HPDE6-E6E7 (cell line): ENCODE measurements around the gene STMN3.
"Not testable (repeated sequence)": the region's sequence is repeated elsewhere in the genome, so short reads cannot be mapped to it uniquely, and the experiment has no call there.

Experiments
- DNase-seq: peaks from one replicate; pipeline ENCODE4 v3.0.0; 2011; ENCODE audit warnings: missing footprints; ENCODE audit errors: extremely low spot score

STMN3 gene

DNA sequence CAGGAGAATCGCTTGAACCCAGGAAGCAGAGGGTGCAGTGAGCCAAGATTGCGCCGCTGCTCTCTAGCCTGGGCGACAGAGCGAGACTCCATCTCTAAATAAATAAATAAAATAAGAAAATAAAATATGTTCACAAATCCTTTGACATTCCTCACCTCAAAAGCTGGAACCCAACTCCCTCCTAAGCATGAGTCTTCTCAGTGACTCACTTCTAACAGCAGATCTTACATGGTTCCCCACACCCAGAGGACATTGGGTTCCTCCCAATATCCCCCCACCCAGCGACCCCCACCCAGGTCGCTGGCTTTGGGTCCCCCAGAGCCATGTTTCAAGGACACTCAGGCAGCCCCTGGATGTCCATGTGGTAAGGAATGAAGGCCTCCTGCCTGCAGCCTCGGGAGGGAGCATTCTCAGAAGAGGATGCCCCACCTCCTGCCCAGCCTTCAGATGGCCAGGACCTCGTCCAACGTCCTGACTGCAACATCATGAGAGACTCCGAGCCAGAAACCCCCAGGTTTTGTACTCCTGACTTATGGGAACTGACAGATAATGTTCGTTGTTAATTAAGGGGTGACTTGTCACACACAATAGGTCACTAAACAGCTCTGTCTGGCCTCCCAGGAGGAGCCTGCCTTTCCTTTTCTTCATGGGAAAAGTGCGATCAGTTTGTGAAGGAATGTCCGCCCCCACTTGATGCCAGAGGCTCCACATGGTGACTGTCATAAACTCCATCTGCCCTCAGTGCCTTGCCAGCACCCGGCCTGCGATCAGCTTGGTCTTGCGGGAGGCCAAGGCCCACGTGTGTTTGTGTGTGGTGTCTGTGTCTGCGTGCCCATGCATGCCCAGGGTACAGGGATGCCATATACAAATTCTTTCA lies 16.2 kb downstream of the STMN3 start:
- no peak for DNase-seq

DNA sequence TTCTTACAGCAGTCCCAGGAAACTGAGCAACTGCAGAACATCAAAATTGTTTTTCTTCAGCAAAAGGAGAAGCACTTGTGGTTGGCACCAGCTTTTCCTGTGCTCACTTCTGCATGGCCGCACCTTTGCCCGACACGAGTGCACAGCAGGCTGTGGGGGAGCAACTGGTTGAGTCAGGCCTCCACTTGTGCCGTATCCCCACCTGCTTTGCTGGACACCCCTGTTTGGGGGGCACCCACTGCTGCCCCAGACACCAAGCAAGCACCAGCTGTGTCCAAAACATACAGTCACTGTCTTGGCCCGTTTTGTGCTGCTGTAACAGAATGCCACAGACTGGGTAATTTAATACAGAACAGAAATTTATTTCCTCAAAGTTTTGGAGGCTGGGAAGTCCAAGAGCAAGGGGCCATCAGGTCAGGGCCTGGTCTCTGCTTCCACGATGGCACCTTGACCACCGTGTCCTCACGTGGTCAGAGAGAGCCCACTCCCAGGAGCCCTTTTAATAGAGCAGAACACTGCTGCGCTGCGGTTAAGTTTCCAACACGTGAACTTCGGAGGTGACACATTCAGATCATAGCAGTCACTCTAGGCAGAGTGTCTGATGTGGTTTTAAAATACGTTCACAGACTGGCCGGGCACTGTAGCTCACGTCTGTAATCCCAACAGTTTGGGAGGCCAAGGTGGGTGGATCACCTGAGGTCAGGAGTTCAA lies 17.6 kb downstream of the STMN3 start:
- DNase-seq = no peak

DNA sequence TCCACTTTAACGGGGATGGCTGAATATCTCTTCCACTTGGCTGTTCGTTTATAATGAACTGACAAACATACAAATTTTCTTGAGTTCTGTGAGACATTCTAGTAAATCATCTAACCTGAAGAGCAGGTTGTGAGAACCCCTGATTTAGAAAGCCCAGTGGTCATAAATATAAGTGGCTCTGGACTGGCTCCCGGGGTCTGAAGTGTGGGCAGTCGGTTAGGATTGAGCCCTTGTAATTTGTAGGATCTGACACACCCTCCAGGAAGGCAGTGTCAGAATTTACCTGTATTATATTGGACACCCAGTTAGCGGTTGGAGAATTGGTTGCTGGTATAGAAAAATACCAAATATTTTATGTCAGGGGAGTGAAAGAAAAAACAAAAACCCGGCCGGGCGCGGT lies 19.5 kb downstream of the STMN3 start:
- DNase-seq = no peak

DNA sequence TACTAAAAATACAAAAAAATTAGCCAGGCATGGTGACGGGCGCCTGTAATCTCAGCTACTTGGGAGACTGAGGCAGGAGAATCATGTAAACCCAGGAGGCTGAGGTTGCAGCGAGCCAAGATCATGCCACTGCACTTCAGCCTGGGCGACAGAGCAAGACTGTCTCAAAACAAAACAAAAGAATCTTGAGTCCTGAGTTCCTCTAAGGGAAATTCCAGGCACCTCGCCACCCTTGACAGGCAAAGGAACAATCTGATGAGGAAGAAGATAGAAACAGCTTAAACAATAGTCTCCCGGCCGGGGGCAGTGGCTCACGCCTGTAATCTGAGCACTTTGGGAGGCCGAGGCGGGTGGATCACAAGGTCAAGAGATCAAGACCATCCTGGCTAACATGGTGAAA lies 21.8 kb downstream of the STMN3 start:
- not testable (repeated sequence) for DNase-seq

DNA sequence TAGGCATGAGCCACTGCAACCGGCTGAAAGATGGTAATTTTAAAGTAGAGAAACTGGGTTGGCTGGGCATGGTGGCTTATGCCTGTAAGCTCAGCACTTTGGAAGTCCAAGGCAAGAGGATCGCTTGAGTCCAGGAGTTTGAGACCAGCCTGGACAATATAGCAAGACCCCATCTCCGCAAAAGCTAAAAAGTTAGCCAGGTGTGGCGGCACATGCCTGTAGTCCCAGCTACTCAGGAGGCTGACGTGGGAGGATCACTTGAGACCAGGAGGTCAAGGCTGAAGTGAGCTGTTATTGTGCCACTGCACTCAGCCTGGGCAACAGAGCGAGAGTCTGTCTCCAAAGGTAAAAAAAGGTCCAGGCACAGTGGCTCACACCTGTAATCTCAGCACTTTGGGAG lies 22.3 kb downstream of the STMN3 start:
- DNase-seq = not testable (repeated sequence)

DNA sequence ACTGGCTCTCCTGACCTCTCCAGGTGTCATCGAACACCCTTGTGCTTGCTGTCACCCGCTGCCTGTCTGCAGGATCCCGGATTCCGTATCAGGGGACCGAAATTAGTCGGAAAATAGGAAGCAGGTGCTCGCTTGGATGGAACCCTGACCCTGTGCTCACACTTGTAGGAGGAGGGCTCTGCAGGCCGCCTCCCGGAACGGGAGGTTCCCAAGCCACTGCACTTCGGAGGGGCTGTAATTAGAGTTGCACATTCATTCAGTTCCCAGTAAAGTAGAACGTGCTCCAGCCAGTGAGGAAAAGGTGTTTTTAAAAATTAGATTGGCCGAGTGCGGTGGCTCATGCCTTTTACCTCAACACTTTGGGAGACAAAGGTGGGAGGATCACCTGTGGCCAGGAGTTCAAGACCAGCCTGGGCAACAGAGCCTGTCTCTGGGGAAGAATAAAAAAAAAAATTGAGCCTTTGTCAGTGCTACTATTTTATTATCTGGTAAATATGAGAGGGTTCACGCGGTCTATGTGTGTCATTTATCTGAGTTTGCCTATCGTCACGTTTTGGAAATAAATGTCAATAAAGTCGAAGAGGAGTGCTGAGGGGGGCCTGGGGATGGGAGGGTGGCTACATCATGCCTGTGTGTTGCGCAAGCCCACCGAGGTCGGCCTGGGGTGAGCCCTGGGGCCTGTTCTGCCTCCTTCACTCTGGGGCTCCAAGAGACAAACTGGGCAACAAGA lies 24.8 kb downstream of the STMN3 start:
- no peak for DNase-seq

DNA sequence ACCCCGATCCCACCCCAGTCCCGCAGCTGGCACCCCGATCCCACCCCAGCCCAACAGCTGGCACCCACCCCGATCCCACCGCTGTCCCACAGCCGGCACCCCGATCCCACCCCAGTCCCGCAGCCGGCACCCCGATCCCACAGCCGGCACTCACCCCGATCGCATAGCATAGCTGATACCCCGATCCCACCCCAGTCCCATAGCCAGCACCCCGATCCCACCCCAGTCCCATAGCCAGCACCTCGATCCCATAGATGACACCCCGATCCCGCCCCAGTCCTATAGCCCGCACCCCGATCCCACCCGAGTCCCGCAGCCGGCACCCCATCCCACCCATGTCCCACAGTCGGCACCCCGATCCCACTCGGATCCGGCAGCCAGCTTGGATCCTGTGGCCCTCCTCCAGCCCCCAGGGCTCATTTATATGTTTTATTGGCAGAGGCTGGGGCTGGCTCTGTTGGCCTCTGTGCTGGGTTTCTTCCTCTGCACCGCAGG lies 25.4 kb downstream of the STMN3 start:
- no peak for DNase-seq

DNA sequence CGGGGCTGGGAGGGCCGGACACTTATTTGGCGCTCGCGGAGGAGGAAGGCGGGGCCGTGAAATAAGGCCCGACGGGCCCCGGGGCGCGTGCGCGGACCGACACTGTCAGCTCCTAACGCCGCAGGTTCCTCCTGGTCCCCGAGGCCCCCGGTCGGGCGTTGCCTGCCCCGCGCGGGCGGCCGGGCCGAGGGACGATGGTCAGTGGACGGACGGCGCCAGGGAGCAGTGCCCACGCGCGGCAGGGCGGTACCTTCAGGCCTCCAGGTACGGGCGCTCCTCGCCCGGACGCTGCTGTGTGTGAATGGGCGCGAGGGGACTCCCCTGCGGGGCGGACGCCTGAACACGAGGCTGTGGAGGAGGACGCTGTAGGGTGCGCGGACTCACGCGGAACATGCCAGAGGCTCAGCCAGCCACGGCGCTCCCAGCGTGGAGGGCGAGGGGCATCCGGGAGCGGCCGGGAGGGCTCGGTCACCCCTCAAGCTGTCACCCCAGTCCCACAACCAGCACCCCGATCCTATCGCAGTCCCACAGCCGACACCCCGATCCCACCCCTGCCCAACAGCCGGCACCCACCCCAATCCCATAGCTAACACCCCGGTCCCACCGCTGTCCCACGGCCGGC lies 26.0 kb downstream of the STMN3 start:
- DNase-seq = peak; percentile 99

DNA sequence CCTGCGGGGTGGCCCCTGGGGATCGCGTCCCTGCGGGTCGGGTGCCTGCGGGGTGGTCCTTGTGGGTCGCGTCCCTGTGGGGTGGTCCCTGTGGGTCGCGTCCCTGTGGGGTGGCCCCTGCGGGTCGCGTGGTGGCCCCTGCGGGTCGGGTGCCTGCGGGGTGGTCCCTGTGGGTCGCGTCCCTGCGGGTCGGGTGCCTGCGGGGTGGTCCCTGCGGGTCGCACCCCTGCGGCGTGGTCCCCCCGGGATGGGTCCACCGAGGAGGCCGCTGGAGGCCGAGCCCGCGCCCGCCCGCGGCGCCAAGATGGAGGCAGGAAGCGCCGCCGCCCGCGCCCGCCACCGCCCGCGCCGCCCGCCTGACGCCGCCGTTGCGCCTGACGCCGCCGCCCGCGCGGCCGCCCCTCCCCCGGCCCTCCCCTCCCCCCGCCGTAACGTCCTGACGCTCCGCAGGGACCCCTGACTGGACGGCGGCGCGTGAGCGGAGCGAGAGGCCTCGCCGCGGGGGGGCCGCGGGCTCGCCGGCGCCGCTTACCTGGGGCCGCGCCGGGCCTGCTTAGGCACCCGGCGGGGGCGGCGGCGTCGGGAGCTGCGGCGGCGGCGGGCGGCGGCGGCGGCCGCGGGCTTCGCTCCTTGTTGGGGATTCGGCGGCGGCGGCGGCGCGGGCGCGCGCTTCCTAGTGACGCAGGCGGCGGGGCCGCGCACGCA lies 26.6 kb downstream of the STMN3 start, which contains the start of gene GMEB2:
TSS of gene GMEB2 (minus strand) at position 678 of the 705 bp plus-strand sequence. CDS start 7,704 bp downstream, outside the sequence.
- peak; percentile 63 for DNase-seq

DNA sequence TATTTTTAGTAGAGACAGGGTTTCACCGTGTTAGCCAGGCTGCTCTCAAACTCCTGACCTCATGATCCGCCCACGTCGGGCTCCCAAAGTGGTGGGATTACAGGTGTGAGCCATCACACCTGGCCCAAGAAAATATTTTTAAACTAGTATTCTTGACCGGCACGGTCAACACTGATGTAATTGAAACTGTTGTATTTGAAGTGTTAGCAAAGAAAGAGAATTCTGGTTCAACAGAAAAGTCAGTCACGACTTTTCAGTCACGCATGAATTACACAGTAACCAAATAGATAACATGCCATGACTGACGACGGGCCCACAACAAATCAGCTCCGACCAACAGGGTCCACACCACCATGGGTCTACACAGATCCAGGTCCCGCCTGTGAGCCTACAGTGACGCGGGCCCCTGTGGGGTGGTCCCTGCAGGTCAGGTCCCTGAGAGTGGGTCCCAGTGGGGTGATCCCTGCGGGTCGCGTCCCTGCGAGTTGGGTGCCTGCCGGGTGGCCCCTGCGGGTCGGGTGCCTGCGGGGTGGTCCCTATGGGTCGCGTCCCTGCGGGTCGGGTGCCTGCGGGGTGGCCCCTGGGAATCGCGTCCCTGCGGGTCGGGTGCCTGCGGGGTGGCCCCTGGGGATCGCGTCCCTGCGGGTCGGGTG lies 27.3 kb downstream of the STMN3 start:
- DNase-seq = no peak

DNA sequence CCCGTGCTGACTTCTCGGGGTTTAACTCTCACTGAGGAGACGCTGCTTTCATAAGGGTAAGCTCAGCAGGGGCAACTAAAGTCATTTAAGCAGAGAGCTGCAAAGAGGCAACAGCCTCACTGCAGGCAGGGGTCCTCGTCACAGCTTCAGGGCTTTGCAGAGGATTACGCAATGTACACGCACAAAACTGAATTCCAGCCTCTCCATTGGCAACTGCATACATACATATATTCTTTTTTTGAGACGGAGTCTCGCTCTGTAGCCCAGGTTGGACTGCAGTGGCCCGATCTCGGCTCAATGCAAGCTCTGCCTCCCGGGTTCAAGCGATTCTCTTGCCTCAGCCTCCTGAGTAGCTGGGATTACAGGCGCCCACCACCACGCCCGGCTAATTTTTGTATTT lies 28.7 kb downstream of the STMN3 start:
- DNase-seq = no peak

DNA sequence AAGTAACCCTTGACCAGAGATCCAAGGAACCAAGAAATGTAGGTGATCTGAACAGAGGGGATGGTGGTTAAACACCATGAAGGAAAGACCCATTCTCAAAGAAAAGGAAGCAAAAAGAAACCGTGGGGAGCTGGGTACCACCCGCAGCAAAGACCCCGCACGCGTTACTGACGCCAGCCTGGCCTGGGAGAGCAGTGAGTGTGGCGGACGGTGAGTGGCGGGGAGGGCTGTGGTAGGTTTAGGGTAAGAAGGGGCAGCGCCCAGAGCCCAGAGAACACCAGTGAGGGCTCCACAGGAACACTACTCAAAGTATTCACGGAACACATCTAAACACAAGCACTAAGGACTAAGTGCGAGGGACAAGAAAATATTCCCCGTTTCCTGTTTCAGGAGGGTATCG lies 30.5 kb downstream of the STMN3 start:
- no peak for DNase-seq

DNA sequence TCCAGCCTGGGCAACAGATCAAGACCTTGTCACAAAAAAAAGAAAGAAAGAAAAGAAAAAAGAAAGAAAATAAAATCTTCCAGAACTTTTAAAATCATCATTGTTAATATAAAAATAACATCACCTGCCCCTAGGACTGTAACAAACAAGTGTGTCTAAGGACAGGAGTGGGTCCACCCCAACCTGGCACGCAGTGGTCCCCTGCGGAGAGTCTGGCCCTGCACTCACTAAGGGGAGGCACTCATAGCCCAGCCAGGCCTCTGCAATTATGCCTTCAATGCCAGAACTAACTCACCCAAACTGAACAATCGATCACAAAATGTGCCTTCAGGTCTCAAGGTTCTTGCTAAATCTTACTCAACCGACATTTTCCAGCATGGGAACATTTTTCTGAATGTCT lies 31.1 kb downstream of the STMN3 start:
- DNase-seq = no peak

DNA sequence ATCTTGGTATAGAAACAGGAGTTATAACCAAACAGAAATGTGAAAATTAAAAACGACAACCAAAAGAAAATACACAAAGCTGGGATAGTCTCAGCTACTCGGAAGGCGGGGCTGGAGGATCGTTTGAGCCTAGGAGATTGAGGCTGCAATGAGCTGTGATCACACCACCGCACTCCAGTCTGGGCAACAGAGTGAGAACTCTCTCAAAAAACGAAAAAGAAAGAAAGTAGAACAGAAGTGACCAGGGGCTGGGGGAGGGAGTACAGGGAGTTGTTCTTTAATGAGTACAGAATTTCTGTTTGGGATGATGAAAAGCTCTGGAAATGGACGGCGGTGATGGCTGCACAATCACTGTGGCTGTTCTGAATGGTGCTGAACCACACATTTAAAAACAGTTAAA lies 32.2 kb downstream of the STMN3 start:
- no peak for DNase-seq

DNA sequence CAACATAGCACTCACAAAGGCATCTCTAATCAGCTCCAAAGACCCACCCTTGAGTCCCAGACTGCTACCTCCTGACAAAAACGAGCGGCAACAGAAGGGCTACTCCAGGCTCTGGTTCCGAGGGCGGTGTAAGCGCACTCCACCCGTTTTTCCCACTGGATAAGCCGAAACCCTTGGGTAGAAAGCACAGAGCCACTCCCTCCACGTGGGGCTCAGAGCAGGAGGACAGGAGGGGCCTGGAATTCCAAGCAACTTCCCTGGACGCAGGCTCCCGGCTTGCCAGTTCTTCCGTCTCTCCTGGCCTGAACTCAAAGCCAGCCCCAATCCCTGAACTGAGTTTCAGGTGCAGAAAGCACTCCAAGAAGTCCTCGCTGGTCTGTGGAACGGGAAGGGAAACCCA lies 33.7 kb downstream of the STMN3 start:
- DNase-seq = no peak

DNA sequence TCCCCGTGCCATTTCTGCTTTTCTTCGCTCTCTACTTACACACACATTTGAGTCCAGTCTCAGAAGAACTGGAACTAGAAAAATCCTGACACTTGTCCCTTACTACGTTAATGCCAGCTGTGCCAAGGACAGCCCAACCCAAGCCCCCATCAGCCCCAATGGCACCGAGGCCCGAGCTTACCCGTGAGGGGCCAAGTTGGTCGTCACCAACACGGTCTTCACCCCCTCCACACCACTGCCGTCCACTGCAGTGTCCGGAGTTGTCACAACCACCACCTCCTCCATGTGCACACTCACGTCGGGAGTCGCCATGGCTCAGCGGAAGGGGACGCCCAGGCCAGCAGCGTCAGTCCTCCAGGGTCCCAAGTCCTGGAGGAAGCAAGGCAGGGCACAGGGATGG lies 34.1 kb downstream of the STMN3 start:
- DNase-seq = no peak

DNA sequence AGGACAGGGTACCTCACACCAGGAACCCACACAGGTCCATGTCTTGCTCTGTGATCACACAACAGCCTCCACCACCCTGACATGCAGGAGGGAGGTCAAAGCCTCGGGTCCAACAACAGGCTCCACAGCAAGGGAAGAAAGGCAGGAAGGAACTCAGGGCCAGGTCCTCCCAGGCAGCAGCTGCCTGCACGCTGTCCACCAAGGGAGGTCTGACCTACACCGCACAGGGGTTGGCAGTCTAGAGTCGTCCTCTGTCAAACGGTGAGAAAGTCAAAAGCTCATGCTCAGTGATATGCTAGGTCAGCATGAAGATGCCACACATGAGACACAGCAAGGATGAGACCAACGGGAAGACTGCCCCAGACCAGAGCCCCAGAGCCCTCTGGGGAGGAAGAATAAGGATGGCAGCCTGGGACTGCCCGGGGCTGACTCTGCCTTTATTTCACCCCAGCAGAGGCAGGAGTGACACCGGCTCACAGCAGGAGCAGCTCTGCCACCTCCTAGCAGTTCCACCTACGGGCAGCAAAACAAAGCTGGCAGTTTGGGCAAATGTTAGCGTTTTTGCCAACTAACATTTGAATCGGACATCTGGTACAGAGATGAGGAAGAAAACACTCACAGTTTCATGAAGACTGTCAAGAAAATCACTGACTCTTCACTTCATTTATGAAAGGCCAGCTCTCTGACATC lies 34.8 kb downstream of the STMN3 start:
- no peak for DNase-seq

DNA sequence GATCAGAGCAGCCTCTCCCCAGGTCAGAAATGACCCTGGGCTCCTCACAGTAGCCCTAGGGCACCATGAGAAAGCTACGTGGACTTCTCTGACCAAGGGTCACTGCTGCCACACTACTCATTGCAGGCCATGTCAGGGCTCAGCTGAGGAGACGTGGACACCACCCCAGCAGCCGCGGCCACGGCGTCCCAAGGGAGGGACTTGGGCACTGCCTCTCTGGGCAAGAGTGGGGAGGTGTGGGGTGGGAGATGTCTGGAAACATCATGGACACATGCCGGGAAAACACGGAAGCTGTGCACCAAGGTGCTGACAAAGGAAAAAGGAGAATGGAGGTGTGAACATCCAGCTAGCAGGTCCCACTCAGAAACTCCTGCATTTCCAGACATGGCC lies 35.4 kb downstream of the STMN3 start:
- DNase-seq = no peak

DNA sequence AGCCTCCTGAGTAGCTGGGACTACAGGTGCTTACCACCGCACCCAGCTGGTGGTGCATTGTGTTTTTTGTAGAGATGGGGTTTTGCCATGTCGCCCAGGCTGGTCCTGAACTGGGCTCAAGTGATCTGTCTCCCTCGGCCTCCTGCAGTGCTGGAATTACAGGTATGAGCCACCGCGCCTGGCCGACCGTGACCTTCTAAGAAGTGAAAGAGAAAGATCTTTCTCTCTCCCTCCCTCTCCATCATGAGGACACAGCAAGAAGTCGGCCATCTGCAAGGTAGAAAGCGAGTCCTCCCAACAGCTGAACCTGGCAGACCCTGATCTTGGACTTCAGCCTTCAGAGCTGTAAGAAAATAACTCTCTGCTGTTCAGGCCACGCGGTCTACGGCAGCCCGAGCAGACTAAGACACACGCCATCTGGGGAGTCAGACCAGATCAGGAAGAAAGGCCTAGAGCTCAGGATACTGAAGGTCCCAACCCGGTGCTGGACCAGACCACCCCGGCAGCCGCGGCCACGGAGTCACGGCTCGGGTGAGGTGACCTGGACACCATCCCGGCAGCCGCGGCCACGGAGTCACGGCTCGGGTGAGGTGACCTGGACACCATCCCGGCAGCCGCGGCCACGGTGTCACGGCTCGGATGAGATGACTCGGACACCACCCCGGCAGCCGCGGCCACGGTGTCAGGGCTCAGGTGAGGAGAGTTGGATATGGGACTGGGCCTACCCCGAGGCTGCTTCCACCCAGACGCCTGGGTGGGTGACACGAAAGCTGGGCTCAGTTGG lies 35.9 kb downstream of the STMN3 start:
- no peak for DNase-seq
